Measurements from ENCODE around the gene ZNF236. TPM values are rescaled to one million over a fixed set of nuclear protein-coding genes. Genes with fewer than 3 reads are reported as not detected.

The ZNF236 gene
- total RNA-seq, 1 donor from 2014 or later = 21.0 TPM

- DNase-seq = no peak
- no peaks in the 10 kb centered on the region for H3K27me3 Mint-ChIP-seq (ENCODE audit: unreplicated experiment)
- H3K27ac Mint-ChIP-seq (ENCODE audit: unreplicated experiment) = no peak overlapping the region
- no peaks in the 10 kb centered on the region for H3K4me1 Mint-ChIP-seq (ENCODE audit: low read depth, unreplicated experiment)
- H3K4me3 Mint-ChIP-seq (ENCODE audit: unreplicated experiment) = no peak overlapping the region
- peaks cover 6% of the 10 kb centered on the region for H3K36me3 Mint-ChIP-seq (ENCODE audit: unreplicated experiment)
- no peak for TF ChIP-seq CTCF (IDR thresholded peaks at IDR 0.05; ENCODE audit: partially characterized antibody, unreplicated experiment)
- H3K9me3 Mint-ChIP-seq (ENCODE audit: unreplicated experiment) = peaks cover 4% of the 10 kb centered on the region
Measured at GRCh38 chr18:76788571-76789317, 33.6 kb upstream of the ZNF236 start.

GRCh38 chr18:76791106-76791505 lies 31.3 kb upstream of the ZNF236 start:
- Mint-ChIP-seq H3K4me3 (ENCODE audit: unreplicated experiment) (no peak overlapping the region), H3K36me3 (ENCODE audit: unreplicated experiment) (peaks cover 6% of the 10 kb centered on the region), H3K27ac (ENCODE audit: unreplicated experiment) (no peak overlapping the region), H3K27me3 (ENCODE audit: unreplicated experiment) (no peaks in the 10 kb centered on the region), H3K4me1 (ENCODE audit: low read depth, unreplicated experiment) (no peaks in the 10 kb centered on the region), H3K9me3 (ENCODE audit: unreplicated experiment) (peaks cover 4% of the 10 kb centered on the region)
- TF ChIP-seq CTCF (IDR thresholded peaks at IDR 0.05; ENCODE audit: partially characterized antibody, unreplicated experiment) = no peak
- DNase-seq = no peak

GRCh38 chr18:76791642-76792041 lies 30.7 kb upstream of the ZNF236 start:
- no peak overlapping the region for H3K27ac Mint-ChIP-seq (ENCODE audit: unreplicated experiment)
- H3K4me1 Mint-ChIP-seq (ENCODE audit: low read depth, unreplicated experiment) = no peaks in the 10 kb centered on the region
- H3K4me3 Mint-ChIP-seq (ENCODE audit: unreplicated experiment) = no peak overlapping the region
- H3K27me3 Mint-ChIP-seq (ENCODE audit: unreplicated experiment) = no peaks in the 10 kb centered on the region
- peaks cover 4% of the 10 kb centered on the region for H3K9me3 Mint-ChIP-seq (ENCODE audit: unreplicated experiment)
- DNase-seq = no peak
- no peak for TF ChIP-seq CTCF (IDR thresholded peaks at IDR 0.05; ENCODE audit: partially characterized antibody, unreplicated experiment)
- peaks cover 6% of the 10 kb centered on the region for H3K36me3 Mint-ChIP-seq (ENCODE audit: unreplicated experiment)

- H3K36me3 Mint-ChIP-seq (ENCODE audit: unreplicated experiment) = peaks cover 6% of the 10 kb centered on the region
- no peak for DNase-seq
- H3K4me1 Mint-ChIP-seq (ENCODE audit: low read depth, unreplicated experiment) = no peaks in the 10 kb centered on the region
- TF ChIP-seq CTCF (IDR thresholded peaks at IDR 0.05; ENCODE audit: partially characterized antibody, unreplicated experiment) = no peak
- H3K4me3 Mint-ChIP-seq (ENCODE audit: unreplicated experiment) = no peak overlapping the region
- no peak overlapping the region for H3K27ac Mint-ChIP-seq (ENCODE audit: unreplicated experiment)
- peaks cover 4% of the 10 kb centered on the region for H3K9me3 Mint-ChIP-seq (ENCODE audit: unreplicated experiment)
- no peaks in the 10 kb centered on the region for H3K27me3 Mint-ChIP-seq (ENCODE audit: unreplicated experiment)
Measured at GRCh38 chr18:76794326-76794725, 28.0 kb upstream of the ZNF236 start.
